Nephron progenitor cell (in vitro differentiated cells): ENCODE data around the gene PML.

Experiments
- DNase-seq: peaks from one replicate; pipeline ENCODE4 v3.0.0; 2021
- H3K27ac Mint-ChIP-seq: 2 replicates; pipeline ENCODE4 v1.8.0; 2021; ENCODE audit warnings: mild to moderate bottlenecking, moderate library complexity, mixed read lengths
- H3K27me3 Mint-ChIP-seq: 2 replicates; pipeline ENCODE4 v1.8.0; 2021; ENCODE audit warnings: mild to moderate bottlenecking, low read depth, mixed read lengths; ENCODE audit not compliant: poor library complexity
- H3K36me3 Mint-ChIP-seq: 2 replicates; pipeline ENCODE4 v1.8.0; 2021; ENCODE audit warnings: low read depth, mixed read lengths
- H3K4me1 Mint-ChIP-seq: 2 replicates; pipeline ENCODE4 v1.8.0; 2021; ENCODE audit warnings: mixed read lengths
- H3K4me3 Mint-ChIP-seq: 2 replicates; pipeline ENCODE4 v1.8.0; 2021; ENCODE audit warnings: mild to moderate bottlenecking, moderate library complexity, mixed read lengths
- H3K9me3 Mint-ChIP-seq: 2 replicates; pipeline ENCODE4 v1.8.0; 2021; ENCODE audit warnings: mild to moderate bottlenecking, moderate library complexity, mixed read lengths
- CTCF ChIP-seq: fragments of 200-600 bp; sonication (generic); IDR thresholded peaks from 2 replicates; pipeline ENCODE4 v1.5.0; 2021; ENCODE audit warnings: antibody characterized with exemption

The PML gene

DNA sequence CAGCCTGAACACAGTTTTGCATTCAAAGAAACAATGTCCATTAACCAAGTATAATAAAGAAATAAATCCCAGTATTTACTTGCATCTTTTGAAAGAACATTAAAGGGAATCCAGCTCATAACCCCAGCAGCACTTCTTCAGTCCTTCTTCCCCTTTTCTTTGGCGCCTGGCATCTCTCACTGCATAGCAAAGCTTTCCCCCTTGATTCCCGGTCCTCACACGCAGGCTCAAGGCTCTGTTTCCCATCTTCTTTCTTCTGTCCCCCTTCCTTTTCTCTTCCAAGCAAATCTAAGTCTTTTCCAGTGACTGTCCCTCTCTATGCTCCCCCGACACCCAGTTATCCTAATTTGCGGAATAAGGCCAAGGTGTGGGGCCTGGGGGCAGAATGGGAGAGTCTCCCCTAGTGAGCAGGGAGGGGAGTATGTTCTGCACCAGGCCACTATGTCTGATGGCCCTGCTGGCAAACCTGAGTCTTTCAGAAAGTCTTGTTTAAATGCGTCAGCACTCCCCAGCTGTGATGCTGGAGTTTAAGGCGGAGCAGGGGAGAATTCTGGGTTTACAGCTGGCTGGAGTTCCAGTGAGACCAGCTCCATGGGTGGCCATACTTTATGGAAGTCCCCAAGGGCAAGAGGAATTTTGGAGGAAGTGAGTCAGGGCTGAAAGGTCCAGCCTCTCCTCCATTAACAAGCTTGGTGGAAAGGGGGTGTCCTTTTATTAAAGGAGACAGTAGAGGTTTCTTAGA, 45.8 kb downstream of the PML start:
- Mint-ChIP-seq H3K4me3 (no peak overlapping the region), H3K4me1 (peaks cover 74% of the 10 kb centered on the region), H3K27me3 (peaks cover 9% of the 10 kb centered on the region), H3K9me3 (no peaks in the 10 kb centered on the region), H3K27ac (peak overlapping the region; percentile 62), H3K36me3 (peaks cover 7% of the 10 kb centered on the region)
- no peak for TF ChIP-seq CTCF
- no peak for DNase-seq

GRCh38 chr15:74041311-74041756, 46.8 kb downstream of the PML start:
- Mint-ChIP-seq H3K4me3 (no peak overlapping the region), H3K36me3 (peaks cover 7% of the 10 kb centered on the region), H3K27me3 (peaks cover 9% of the 10 kb centered on the region), H3K9me3 (no peaks in the 10 kb centered on the region), H3K4me1 (peaks cover 73% of the 10 kb centered on the region), H3K27ac (no peak overlapping the region)
- TF ChIP-seq CTCF, result no peak
- DNase-seq, result no peak

GRCh38 chr15:74041777-74042435, 47.4 kb downstream of the PML start:
- no peak for DNase-seq
- Mint-ChIP-seq H3K9me3 (no peaks in the 10 kb centered on the region), H3K27ac (no peak overlapping the region), H3K27me3 (peaks cover 9% of the 10 kb centered on the region), H3K36me3 (peaks cover 7% of the 10 kb centered on the region), H3K4me3 (no peak overlapping the region), H3K4me1 (peaks cover 70% of the 10 kb centered on the region)
- TF ChIP-seq CTCF, result no peak

DNA sequence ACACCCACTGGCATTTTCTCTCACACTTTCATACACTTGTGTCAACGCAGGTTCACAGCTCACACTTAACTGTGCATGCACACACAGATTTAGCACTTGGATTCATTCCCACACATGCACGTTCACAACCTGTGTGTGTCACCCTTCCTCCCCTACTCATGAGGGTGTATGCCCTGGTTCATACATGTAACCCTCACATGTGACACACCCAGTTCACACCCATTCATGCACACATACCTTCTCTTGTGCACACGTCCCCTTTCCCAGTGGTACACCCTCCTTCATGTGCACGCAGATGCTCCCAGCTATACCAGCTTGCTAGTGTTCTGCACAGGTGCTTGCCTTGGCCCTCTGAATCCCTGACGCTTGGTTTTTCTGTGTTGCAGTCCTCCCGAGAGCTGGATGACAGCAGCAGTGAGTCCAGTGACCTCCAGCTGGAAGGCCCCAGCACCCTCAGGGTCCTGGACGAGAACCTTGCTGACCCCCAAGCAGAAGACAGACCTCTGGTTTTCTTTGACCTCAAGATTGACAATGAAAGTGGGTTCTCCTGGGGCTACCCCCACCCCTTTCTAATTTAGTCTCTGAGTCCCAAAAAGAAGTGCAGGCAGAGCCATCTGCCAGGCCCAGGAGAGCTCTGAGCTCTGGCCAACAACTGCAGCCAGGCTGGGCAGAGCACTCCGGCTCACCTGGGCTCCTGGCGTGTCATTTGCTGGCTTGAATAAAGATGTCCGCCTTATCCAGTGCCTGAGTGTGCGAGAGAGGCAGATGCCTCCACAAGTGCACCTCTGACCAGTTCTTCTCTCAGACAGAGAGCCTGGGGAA, 48.3 kb downstream of the PML start:
- H3K4me3 Mint-ChIP-seq, result peak overlapping the region; percentile 31
- H3K27me3 Mint-ChIP-seq, result peaks cover 9% of the 10 kb centered on the region
- no peak for DNase-seq
- no peak for TF ChIP-seq CTCF
- H3K36me3 Mint-ChIP-seq, result peaks cover 7% of the 10 kb centered on the region
- H3K4me1 Mint-ChIP-seq, result peaks cover 67% of the 10 kb centered on the region
- no peaks in the 10 kb centered on the region for H3K9me3 Mint-ChIP-seq
- no peak overlapping the region for H3K27ac Mint-ChIP-seq

DNA sequence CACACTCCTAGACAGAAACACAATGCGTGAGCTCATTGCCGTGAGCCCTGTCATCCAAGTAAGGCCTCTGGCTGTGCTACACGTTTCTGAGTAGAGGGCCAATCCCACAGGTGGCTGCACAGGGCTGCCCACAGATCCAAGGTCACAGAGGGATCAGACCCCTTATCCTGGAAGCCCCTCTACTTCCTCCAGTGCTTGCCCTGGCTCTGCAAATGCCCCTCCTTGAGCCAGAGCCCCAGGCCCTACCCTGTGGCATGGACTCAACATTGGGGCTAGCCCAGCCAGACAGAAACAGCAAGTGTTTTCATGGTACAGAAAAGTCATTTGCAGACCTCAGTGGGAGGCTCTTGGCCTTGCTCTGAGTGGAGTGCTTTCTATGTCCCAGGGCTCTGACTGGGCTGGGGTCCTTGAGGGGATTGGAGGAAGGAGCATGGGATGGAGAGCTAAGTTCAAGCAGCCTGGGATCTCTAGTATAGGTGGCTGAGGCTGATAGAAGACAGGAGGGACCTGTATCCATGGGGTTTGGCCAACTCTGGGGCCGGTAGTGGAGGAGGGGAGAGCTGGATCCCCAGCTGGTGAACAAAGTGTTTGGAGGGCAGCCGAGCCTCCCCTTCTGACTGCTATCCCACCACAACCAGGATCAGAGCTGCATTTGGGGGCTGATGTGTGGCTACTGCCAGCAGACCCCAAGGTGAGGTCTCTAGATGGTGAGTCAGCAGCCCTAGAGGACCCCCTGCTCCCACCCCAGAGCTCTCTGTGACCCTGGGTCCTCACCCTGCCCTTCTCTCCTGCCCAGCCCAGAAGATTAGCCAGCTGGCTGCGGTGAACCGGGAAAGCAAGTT, 49.1 kb downstream of the PML start:
- no peaks in the 10 kb centered on the region for H3K9me3 Mint-ChIP-seq
- no peak for DNase-seq
- H3K4me3 Mint-ChIP-seq, result no peak overlapping the region
- H3K36me3 Mint-ChIP-seq, result peaks cover 7% of the 10 kb centered on the region
- TF ChIP-seq CTCF, result no peak
- H3K27me3 Mint-ChIP-seq, result peaks cover 8% of the 10 kb centered on the region
- no peak overlapping the region for H3K27ac Mint-ChIP-seq
- H3K4me1 Mint-ChIP-seq, result peaks cover 67% of the 10 kb centered on the region
